ENCODE data around the gene NAV1.
"Not testable (repeated sequence)": the region's sequence is repeated elsewhere in the genome, so short reads cannot be mapped to it uniquely, and the experiment has no call there.

Gene NAV1

DNA sequence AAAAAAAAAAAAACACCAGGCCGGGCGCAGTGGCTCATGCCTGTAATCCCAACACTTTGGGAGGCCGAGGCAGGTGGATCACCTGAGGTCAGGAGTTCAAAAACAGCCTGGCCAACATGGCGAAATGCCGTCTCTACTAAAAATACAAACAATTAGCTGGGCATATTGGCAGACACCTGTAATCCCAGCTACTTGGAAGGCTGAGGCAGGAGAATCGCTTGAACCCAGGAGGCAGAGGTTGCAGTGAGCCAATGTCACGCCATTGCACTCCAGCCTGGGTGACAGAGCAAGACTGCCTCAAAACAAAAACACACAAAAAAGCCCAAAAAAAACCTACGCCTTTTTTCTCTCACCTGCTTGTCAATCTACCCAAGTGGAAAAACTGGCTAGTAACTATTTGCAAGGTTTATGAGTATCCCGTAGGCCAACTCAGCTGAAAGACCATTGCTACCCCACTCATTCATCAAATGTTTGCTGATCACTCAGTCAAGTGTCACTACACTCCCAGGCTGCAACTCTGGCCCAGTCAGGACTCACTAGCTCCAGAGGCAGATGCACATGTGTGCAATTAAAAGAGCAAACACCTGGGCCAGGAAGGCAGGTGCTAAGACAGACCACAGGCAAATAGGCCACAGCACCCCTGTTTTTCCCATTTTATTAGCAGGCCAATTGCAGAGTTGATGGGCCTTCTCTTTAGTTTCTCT lies 34.0 kb upstream of the NAV1 start:
- no peak for DNase-seq

DNA sequence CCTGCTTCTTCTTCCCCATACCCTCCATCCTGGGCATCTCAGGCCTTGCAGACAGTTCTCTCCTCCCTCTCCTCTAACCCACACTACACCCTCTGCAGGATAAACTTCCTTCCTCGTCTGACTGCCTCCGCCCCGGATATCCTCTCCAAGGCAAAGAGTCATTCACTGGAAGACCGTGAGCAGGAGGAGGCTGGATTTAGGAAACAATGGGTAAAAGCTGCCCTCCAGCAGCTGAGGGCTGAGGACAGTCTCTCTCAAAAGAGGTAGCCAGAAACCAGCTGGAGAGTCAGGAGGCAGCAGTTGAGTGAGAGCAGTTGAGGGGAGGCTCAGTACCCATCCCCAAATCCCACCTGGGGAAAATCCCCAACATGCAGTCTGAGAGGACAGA lies 33.4 kb upstream of the NAV1 start:
- no peak for DNase-seq

DNA sequence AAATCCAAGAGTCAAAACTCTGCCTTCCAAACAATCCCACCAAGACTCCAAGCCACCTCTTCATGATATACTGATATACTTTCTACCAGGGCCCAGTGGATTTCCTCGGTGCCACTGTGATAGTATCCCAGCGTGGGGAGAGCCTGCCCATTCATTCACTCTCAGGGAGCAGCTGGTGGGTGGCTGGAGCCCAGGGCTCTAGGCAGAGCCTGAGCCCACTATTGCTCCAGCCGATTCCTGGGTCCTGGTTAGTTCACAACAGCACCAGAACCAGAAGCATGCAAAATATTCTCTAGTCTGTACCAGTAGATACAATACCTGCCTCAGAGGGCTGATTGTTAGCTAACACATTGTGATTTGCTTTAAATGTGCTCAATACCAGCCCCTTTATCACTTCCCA lies 32.8 kb upstream of the NAV1 start:
- DNase-seq, result no peak

DNA sequence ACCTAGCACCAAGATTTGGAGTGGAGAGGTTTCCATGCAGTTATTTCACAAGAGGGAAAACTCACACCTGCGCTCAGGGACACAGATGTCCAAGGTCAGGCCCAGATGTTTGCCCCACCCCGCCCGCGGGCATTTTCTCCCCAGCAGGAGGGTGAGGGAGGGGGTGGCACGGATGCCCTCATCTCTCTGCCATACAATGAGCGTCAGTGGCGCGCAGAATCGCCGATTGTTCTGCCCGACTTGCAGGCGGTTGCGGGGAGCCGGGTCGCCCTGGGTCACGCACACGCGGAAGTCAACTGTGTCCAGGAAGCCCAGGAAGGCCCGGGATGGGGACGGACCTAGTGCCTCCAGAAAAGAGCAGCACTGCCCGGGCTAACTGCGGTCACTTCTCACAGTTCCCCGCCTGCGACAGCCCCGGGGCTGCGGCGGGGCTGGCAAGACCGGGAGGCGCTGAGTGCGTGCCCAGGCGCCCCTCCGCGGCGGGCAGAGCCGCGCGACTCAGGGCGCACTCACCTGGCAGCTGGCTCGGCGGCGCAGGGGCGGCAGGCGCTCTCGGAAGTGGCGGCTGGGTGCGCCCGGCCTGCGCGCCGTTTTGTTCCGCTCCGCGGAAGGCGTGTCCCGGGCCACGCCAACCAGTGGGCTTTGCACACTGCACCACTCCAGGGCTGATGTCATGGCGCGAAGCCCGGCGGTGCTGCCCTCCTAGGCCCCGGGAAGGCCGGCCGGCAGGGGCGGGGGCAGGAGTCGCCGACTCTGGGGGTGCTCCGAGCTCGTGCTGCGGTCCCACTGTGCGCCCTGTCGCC lies 32.2 kb upstream of the NAV1 start, which contains the start of gene CSRP1:
CSRP1 (minus strand) TSS at position 567 of the 803 bp plus-strand sequence. CDS start 10,820 bp downstream, outside the sequence.
- DNase-seq, result peak; percentile 62

DNA sequence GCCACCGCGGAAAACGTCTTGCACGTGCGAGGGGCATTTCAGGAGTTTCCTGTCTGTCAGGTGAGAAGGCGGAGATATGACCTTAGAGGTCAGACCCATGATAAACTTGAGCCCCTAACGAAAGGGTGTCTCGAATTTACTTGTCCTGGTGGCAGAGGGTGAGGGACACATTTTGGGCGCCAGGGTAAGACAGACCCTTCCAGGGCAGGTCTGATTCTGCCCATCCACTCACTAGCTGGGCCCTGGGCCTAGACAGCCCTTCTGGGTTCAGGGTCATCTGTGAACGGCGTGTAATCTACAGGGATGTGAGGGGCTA lies 31.6 kb upstream of the NAV1 start:
- DNase-seq, result no peak

DNA sequence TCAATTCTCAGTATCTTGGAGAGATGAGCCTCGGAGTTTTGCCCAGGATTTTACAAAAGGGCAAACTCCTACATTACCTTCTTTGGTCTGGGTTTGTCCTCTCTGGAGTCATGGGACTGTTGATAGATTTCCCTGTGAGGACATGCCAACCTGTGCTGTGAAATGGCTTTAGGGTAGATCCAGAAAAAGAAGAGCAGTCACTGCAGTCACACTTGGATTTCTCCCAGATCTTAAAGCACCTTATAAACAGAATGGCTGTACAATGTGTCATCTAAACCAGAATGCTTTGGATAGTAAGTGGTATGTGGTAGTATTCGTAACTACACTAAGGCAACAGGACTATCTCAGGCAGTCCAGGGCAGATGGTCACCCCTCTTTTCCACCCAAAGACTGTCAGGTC lies 30.1 kb upstream of the NAV1 start:
- DNase-seq, result no peak

DNA sequence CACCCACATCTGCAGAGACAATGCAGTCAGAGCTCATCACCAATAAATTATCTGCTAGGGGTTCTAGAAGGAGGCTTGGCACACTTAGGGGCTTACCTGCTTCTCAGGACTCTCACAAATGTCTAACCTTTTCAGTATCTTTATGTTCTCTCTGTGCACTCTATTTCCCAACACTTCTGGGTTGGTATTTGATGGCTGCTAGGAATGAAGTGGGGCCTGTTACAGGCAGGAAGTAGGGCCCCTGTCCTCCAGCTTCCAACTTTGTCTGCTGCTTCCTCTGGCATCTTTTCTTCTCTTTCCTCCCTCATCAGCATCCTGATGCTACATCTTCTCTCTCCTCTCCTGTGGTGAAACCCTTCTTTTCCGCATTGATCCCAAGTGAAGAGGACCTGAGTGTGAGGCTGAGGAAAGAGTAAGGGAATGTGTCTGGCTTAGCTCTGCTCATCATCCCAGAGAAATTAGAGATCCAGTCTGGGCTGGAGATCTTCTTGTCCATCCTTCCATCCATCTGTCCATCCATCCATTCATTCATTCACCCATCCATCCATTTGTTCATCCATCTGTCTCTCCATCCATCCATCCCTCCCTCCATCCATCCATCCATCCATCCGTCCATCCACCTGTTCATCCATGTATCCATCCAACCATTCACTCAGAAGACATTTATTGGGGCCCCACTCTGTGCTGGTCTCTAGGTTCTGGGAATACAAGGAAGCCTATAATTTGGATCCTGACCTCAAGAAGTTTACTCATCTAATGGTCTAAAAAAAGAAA lies 29.1 kb upstream of the NAV1 start:
- no peak for DNase-seq

DNA sequence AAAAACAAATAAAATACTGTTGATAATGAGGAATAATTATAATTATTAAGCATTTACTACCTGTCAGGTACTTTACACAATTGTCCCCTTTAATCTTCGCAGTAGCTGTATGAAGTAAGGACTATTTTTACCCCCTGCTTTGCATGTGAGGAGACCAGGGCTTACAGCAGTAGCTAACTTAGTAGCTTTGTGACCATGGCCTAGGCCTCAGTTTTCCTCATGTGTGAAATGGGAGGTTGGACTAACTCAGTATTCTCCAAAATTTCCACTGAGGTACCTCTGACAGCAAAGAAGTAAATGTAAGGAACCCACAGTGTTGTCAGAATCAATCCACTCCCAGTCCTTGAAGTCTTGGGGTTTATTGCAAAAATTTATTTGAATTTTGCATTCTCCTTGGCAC lies 28.2 kb upstream of the NAV1 start:
- no peak for DNase-seq

DNA sequence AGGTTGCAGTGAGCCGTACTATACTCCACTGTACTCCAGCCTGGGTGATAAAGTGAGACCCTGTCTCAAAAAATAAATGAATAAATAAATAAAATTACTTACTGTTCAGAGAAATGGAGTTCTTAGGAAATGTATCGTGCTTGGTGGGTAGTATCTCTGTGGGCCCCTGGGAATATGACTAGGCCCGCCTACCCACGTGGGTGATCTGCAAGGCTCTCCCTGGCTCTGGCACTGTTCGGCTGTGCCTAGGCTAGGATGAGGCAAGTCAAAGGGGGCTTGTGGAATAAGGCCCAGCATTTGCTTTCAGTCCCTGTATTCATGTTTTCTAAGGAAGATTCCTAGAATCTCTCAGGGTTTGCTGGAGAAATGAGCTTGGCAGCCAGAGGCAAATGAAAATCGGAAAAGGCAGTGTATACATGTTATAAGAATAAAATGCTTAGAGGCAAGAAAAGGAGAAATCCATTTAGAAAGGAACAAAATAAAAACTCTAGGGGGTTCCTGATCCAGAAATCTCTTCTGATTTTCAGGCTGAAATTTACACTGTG lies 27.5 kb upstream of the NAV1 start:
- DNase-seq, result no peak

DNA sequence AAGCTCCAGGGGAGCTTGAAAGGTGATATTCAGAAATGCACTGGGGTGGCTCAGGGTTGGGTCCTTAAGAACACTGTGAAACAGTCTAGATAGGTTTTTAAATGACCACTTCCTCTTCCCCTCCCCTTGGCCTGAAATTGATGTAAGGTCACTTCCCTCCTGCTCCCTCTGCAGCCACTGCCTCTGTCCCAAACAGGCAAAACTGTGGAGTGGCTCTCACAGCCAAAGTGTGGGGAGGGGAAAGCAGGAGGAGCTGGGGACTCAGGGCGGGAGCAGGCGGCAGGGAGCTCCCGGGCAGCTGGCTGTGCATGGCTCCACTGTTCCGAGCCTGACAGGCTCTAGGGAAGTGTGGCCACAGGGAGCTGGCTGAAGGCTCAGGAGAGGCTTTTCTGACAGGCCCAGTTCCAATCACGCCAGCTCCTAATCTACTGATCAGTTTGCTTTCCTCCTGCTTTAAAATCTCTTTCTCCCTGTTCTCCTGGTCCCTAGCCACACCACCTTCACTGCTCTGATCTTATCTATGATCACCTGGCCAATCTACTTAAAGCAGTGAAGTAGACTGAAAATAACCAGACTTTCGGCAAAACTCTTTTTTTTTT lies 26.9 kb upstream of the NAV1 start:
- DNase-seq, result no peak

DNA sequence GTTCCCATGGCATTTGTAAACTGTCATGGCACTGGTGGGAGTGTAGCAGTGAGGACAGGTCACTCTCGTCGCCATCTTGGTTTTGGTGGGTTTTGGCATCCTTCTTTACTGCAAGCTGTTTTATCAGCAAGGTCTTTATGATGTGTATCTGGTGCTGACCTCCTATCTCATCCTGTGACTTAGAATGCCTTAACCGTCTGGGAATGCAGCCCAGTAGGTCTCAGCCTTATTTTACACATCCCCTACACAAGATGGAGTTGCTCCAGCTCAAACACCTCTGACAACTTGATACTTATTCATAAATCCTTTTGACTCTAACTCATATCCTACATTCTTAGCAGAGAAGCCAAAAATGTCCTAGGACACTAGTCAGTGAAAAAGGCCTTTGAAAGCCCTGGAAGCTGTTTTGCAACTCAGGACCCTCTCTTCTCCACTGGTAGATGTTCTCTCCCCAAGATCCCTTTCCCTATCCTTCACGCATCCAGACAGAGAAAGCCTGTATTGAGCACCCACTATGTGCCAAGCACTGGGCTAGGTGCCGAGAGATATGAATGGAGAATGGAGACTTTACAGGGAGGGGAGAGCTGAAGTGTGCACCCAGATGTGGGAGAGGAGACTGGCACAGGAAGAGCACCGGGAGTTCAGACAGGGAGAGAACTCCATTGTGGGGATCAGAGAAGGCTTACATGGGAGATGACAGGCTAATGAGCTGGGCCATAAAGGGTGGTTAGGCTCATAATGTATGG lies 25.3 kb upstream of the NAV1 start:
- no peak for DNase-seq

DNA sequence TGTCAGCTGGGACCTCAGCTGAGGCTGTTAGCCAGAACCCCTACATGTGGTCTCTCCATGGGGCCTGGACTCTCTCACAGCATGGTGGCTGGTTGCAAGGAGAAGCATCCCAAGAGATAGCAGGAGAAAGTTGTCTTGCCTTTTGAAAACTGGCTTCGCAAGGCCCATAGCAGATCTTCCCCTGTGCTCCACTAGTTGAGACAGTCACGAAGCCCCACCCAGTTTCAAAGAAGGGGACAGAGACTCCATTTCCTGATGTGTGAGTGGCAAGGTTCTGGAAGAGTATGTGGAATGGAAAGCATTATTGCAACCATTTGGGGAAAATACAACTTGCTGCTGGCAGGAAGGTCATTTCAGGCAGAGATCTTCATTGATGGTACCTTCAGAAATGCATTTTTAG lies 24.5 kb upstream of the NAV1 start:
- DNase-seq, result no peak

DNA sequence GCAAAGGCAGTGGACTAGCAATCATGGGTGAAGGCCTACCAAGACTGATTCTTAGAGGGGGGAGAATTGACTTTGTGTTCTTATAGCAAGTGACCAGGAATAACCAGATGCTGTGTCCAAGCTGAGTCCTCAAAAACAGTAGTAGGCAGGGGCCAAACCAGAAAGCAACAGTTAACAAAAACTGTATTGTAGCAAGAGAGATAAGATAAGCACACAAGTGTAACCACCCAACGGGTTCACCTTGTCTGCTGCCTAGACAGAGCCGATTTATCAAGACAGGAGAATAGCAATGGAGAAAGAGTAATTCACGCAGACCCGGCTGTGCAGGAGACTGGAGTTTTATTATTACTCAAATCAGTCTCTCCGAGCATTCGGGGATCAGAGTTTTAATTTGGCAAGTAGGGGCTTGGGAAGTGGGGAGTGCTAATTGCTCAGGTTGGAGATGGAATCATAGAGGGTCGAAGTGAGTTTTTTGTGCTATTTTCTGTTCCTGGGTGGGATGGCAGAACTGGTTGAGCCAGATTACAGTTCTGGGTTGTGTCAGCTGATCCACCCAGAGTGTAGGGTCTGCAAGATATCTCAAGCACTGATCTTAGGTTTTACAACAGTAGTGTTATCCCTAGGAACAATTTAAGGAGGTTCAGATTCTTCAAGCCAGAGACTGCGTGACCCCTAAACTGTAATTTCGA lies 23.7 kb upstream of the NAV1 start:
- DNase-seq, result no peak

DNA sequence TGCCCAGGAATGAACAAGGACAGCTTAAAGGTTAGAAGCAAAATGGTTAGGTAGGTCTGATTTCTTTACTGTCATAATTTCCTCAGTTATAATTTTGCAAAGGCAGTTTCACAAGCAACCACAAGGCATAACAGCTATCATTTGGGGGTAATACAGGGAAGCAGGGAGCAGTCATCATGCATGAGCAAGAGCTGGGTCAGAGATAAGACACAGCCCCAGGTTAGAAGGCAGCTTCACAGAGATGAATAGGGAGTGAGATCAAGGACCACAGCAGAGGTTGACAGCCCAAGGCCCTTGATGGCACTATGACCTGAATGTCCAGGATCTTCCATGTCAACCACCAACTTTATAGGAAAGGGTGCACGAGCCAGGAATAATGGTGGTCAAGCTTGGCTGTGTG lies 23.0 kb upstream of the NAV1 start:
- DNase-seq, result no peak

DNA sequence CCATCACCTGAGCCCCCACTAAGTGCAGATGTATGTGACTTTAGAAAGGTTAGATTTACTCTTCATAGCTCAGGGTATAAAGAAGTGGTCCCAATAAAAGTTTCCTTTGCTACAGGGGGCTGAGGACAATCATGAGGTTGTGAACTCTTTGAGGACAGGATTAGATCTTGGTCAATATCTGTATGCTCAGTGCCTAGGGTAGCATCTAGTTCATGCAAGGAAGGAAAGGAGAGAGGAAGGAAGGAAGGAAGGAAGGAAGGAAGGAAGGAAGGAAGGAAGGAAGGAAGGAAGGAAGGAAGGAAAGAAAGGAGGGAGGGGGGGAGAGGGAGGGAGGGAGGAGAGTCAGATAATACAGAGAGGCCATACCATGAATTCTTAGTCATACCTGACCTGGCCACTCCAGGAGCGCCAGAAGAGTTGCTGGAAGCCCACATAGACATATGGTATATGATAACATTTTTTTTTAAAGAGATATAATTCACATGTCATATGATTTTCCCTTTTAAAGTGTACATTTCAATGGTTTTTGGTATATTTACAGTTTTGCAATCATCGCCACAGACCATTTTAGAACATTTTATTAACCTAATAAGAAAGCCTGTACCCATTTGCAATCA lies 22.3 kb upstream of the NAV1 start:
- no peak for DNase-seq

DNA sequence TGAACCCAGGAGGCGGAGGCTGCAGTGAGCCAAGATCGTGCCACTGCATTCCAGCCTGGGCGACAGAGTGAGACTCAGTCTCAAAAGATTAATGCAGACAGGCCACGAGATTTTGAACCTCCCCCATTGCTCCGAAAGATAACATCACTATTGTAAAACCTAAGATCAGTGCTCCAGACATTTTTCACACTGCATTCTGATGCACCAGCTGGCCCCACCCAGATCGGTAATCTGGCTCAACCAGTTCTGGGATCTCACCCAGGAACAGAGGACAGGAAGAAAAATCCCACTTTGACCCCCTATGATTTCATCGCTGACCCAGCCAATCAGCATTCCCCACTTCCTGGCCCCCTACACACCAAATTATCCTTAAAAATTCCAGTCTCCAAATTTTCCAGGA lies 21.3 kb upstream of the NAV1 start:
- DNase-seq, result no peak

DNA sequence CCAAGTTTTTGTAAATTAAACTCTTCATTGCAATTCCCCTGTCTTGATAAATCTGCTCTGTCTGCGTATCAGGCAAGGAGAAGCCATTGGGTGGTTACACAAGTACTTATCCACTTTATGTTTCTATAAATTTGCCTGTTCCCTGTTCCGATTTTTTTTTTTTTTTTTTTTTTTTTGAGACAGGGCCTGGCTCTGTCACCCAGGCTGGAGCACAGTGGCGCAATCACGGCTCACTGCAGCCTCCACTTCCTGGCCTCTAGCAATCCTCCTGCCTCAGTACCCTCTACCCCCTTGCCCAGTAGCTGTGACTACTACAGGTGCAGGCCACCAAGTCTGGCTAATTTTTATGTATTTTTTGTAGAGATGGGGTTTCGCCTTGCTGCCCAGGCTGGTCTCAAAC lies 20.9 kb upstream of the NAV1 start:
- DNase-seq, result no peak

DNA sequence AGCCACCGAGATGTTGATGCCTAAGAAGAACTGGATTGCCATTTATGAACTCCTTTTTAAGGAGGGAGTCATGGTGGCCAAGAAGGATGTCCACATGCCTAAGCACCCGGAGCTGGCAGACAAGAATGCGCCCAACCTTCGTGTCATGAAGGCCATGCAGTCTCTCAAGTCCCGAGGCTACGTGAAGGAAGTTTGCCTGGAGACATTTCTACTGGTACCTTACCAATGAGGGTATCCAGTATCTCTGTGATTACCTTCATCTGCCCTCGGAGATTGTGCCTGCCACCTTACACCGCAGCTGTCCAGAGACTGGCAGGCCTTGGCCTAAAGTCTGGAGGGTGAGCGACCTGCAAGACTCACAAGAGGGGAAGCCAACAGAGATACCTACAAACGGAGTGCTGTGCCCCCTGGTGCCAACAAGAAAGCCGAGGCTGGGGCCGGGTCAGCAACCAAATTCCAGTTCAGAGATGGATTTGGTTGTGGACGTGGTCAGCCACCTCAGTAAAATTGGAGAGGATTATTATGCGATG lies 18.8 kb upstream of the NAV1 start:
- not testable (repeated sequence) for DNase-seq

DNA sequence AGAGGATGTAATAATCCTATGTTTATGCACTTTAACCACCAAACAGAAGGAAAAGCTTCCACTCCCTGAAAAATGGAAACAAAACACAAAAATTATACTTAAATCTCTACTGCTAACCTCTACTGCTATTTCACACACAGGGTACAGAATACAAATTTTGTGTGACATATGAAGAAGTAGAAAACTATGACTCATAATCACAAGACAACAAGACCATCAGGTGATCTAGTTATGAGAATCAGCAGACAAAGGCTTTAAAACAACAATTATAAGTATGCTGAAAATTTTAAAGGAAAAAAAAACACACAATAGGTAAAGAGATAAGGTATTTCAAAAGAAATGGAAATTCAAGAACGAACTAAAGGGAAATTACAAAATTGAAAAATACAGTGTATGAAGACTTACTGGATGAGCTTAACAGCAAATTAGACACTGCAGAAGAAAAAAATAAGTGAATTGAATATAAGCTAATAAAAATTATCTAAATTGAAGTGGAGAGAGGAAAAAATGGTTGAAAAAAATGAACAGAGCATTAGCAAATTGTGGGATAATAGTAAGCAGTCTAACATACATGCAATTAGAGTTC lies 13.6 kb upstream of the NAV1 start:
- no peak for DNase-seq

DNA sequence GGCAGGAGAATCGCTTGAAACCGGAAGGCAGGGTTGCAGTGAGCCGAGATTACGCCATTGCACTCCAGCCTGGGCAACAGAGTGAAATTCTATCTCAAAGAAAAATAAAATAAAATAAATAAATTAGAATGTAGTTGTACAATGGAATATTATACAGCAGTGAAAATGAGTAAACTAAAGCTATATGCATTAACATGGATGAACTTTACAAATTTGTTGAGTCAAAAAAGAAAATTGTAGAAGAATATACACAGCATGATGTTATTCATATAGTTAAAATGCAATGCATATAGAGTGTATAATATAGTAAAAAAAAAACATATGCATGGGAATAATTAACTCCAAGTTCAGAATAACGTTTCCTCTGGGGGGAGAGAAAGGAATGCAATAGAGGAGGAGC lies 11.0 kb upstream of the NAV1 start:
- DNase-seq, result no peak
